Measurements from ENCODE around the gene PEF1.
A peak's percentile ranks its signal among the peaks of the same experiment; 100 is the strongest.
"Not testable (repeated sequence)": the region's sequence is repeated elsewhere in the genome, so short reads cannot be mapped to it uniquely, and the experiment has no call there.

Gene PEF1

DNA sequence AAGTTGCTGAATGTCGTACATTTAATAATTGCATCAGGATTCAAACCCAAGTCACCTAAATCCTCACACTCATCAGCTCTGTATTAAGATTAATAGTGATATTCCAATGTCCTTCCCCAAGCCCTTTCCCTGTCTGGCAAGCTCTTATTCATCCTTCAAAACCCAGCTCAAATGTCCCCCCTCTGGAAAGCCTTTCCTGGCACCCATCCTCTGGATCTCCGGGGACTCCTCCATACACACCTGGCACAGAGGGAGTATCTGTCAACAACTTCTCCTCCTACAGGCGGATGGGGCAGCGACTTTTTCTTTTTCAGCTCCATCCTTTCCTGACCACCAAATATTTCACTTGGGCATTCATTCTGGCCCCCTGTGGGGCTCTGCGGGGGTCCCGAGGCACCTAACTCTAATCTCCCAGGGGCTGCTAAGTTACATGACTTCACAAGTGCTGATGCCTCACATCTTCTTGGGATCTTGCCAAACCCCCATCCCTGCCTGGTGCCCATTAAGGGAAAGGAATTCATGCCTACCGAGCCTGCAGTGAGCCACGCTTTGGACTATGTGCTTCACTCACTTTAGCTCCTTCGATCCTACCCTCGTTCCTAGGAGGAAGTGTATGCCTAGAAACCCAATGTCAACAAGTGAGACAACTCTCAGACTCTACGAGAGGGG lies 53.1 kb downstream of the PEF1 start:
- FAIRE-seq (no peak), DNase-seq (ENCODE audit: extremely low spot score, insufficient read length, low read depth) (no peak)

DNA sequence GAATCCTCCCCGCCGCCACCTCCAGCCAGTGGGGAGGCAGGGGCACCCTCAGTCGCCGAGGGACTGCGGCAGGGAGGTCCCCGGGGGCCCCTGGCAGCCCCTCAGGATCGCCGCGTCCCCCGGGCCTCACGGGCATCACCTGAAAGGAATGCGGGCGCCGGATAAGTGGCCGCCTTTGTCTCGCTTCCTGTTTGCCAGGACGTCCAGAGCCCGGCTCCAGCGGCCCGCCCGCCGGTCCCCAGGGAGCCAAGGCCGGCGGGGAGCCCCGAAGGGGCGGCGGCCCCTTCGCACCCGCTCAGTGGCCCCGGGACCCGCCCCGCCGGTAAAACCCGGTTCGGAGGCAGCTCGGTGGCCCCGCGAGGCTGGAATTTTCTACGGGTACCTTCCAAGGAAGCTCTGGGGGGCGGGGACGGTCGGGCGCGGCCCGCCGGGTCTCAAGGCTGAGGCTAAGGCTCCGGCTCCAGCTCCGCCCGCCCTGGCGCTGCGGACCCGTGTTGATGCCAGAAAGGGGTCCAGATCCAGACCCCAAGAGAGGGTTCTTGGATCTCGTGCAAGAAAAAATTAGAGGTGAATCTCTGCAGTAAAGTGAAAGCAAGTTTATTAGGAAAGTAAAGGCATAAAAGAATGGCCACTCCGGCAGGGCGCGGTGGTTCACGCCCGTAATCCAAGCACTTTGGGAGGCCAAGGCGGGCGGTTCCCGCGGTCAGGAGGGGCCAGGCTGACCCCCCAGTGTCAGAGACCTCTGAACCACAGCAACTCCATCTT lies 55.7 kb downstream of the PEF1 start:
- FAIRE-seq (no peak), DNase-seq (ENCODE audit: extremely low spot score, insufficient read length, low read depth) (no peak)

DNA sequence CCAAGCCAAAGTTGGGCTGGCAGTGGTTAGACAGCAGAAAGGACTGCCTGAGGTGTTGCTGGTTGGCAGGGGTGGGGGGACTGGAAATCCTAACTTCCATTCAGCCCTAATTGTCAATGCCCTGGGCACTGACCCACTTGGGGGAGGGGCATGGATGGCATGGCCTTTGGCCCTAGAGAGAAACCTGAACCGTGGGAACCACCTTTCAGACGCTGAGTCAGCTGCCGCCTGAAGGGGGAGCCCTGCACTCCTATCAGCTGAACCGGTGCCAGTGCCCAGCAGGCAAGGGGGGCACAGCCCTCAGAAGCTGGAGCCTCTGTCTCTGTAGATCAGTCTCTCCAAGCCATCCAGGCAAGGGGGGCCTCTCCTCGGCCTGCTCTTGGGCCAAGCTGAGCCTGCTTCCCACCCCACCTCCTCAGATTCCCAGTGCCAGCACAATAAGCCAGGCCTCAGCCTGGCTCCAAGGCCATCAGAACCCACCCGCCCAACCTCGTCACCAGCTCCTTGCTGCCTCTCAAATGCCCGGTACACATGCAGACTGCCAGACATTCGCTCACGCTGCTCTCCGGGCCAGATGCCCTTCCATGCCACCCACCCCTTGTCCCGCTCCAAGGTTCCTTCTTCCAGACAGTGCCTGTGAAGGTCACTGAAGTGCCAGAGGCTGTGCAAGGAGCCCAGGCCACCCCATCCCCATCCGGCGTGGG lies 56.8 kb downstream of the PEF1 start:
- FAIRE-seq (peak; percentile 75), DNase-seq (ENCODE audit: extremely low spot score, insufficient read length, low read depth) (no peak)

DNA sequence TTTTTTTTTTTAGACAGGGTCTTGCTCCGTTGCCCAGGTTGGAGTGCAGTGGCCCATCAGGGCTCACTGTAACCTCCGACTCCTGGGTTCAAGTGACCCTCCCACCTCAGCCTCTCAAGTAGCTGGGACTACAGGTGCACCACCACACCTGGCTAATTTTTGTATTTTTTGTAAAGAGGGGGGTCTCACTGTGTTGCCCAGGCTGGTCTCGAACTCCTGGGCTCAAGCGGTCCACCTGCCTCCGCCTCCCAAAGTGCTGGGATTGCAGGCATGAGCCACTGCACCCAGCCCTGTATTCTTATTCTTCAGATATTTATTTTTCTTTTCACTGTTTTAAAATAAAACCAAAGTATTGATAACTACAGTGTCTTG lies 57.4 kb downstream of the PEF1 start:
- not testable (repeated sequence) for DNase-seq (ENCODE audit: extremely low spot score, insufficient read length, low read depth); FAIRE-seq

- no peak for FAIRE-seq
- no peak for DNase-seq (ENCODE audit: extremely low spot score, insufficient read length, low read depth)
These were observed 58.0 kb downstream of the PEF1 start for GRCh38 chr1:31586376-31587327.

DNA sequence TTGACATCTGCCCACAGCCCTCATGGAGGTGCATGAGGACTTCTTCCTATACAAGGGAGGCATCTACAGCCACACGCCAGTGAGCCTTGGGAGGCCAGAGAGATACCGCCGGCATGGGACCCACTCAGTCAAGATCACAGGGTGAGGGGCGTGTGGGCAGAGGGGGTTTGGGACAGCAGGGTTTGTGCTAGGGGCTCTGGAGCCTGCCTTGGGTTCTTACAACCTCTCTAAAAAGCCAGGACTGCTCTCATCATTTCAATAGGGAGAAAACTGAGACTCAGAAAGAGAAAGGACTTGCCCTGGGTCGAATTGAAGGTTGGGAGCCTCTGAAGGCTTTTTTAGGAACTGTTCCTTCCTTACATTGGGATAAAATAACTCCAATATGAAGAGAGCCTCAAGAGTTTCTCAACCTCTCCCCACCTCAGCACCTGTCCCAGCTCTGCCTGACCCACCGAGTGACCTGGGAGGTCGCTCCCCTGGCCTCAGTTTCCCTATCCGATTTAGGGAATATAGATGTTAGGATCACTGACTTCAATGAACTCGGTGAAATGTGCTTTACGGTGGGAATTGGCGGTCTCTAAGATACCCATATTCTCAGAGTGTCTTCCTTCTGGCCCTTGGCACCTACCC lies 58.8 kb downstream of the PEF1 start:
- no peak for DNase-seq (ENCODE audit: extremely low spot score, insufficient read length, low read depth)
- FAIRE-seq = no peak

GRCh38 chr1:31584869-31585735 lies 59.6 kb downstream of the PEF1 start:
- no peak for DNase-seq (ENCODE audit: extremely low spot score, insufficient read length, low read depth)
- no peak for FAIRE-seq

DNA sequence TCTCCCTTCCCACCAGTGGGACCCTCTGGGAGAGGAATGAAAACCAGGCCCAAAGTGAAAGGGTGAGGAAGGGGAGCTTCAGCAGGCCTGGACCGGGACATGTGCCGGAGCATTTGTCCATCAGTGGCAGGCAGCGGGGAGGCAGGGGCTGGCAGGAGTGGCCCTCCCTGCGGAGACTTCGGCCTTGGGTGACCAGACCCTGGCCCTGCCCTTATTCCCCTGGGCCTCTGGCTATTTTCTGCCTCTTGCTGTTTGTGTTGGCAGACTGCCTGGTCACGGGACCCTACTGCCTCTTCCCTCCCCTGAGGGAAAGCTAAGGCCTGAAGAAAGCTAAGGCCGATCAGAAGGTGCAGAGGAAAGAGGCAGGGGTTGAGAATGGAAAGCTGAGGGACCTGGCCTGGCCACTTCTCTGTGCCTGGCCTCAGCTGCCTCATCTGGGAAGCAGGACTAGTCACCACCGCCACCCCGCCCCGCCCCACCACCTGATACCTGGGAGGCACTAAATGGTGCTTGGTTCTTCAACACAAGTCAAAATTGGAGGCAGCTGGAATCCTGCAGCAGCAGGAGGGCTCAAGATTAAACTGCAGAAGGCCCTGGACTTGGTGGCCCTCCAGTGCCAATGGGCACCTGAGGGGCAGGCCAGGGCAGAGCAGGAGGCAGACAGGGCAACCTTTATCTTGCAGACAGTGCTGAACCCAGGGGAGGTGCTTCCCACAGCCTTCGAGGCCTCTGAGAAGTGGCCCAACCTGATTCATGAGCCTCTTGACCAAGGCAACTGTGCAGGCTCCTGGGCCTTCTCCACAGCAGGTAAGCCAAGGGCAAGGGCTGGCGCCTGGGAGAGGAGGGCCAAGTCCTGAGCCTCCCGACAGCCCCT lies 60.4 kb downstream of the PEF1 start:
- DNase-seq (ENCODE audit: extremely low spot score, insufficient read length, low read depth) (no peak), FAIRE-seq (no peak)

GRCh38 chr1:31583082-31583994 lies 61.3 kb downstream of the PEF1 start:
- FAIRE-seq (no peak), DNase-seq (ENCODE audit: extremely low spot score, insufficient read length, low read depth) (no peak)

DNA sequence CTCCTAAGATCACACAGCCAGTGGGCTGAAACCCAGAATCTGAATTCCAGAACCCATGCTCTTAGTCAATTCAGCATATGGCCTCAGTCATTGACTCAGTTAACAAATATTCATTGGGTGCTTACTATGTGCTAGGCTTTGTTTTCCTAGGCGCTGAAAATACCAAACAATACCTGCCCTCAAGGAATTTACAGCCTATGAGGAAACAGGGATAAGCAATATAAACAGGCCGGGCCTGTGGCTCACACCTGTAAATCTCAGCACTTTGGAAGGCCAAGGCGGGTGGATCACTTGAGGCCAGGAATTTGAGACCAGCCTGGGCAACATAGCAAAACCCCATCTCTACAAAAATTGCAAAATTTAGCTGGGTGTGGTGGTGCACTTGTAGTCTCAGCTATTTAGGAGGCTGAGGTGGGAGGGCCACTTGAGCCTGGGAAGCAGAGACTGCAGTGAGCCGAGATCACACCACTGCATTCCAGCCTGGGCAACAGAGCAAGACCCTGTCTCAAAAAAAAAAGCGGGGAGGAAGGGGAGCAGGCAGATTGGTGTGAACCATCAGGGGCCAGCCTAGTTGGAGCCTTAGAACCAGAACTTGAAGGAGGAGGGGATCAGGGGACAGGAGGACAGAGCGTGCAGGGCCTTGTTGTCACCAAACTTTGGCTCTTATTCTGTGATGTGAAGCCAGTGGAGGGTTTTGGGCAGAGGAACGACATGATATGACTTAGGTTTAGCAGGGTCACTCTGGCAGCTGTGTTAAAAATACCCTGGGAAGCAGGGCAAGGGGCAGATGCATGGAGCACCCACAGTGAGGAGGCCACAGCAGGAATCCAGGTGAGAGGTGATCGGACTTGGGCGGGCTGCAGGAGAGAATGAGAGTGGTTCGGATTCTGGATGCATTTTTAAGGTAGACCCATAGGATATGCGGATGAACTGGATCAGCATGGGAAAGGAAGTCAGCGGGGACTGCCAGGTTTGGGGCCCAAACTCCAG lies 62.6 kb downstream of the PEF1 start:
- FAIRE-seq (no peak), DNase-seq (ENCODE audit: extremely low spot score, insufficient read length, low read depth) (no peak)

DNA sequence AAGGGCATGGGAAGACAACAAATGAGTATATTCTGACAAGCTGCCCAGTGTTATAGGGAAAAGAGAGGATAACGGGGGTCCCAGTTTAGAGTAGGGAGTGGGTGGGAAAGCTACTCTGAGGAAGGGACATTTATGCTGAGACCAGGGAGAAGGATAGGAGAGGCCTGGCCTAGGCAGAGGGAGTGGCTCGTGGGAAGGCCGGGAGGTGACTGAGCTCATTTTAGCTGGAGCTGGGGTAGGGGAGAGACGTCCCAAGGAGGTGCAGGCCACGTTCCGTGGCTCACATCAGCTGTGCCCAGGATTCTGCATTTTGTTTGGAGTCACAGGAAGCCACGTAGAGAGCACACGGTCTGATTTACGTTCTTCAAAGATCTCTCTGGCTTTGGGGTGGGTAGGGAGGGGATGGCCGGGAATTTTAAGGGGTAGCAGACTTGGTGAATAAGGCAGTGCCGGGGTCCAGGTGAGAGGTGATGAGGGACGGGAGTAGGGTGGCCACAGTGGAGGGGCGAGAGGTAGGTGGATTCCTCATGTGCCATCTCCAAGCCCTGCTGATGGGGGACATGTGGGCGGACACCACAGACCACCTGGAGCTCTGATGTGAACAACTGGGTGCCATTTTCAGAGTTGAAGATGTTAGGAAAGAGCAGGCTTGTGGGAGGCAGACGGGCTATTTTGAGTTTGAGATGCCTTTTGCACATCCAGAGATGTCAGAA lies 63.6 kb downstream of the PEF1 start:
- no peak for DNase-seq (ENCODE audit: extremely low spot score, insufficient read length, low read depth)

GRCh38 chr1:31580513-31580870 lies 64.2 kb downstream of the PEF1 start:
- FAIRE-seq = no peak
- DNase-seq (ENCODE audit: extremely low spot score, insufficient read length, low read depth) = no peak

More for the DNA sequence above, 63.6 kb downstream of the PEF1 start:
- FAIRE-seq = no peak

All from GM18507 (cell line).